Nephron progenitor cell (in vitro differentiated cells): ENCODE results near the gene DIRAS3.

Experiments used
- DNase-seq: peaks from one replicate; pipeline ENCODE4 v3.0.0; 2021
- H3K27ac Mint-ChIP-seq: 2 replicates; pipeline ENCODE4 v1.8.0; 2021; ENCODE audit warnings: mild to moderate bottlenecking, moderate library complexity, mixed read lengths
- H3K27me3 Mint-ChIP-seq: 2 replicates; pipeline ENCODE4 v1.8.0; 2021; ENCODE audit warnings: mild to moderate bottlenecking, low read depth, mixed read lengths; ENCODE audit not compliant: poor library complexity
- H3K36me3 Mint-ChIP-seq: 2 replicates; pipeline ENCODE4 v1.8.0; 2021; ENCODE audit warnings: low read depth, mixed read lengths
- H3K4me1 Mint-ChIP-seq: 2 replicates; pipeline ENCODE4 v1.8.0; 2021; ENCODE audit warnings: mixed read lengths
- H3K4me3 Mint-ChIP-seq: 2 replicates; pipeline ENCODE4 v1.8.0; 2021; ENCODE audit warnings: mild to moderate bottlenecking, moderate library complexity, mixed read lengths
- H3K9me3 Mint-ChIP-seq: 2 replicates; pipeline ENCODE4 v1.8.0; 2021; ENCODE audit warnings: mild to moderate bottlenecking, moderate library complexity, mixed read lengths
- CTCF ChIP-seq: fragments of 200-600 bp; sonication (generic); IDR thresholded peaks from 2 replicates; pipeline ENCODE4 v1.5.0; 2021; ENCODE audit warnings: antibody characterized with exemption

Gene DIRAS3

GRCh38 chr1:68043443-68044090, 6.9 kb downstream of the DIRAS3 start:
- no peak overlapping the region for H3K4me3 Mint-ChIP-seq
- peaks cover 14% of the 10 kb centered on the region for H3K36me3 Mint-ChIP-seq
- peaks cover 5% of the 10 kb centered on the region for H3K9me3 Mint-ChIP-seq
- no peak for TF ChIP-seq CTCF
- no peaks in the 10 kb centered on the region for H3K4me1 Mint-ChIP-seq
- peaks cover 4% of the 10 kb centered on the region for H3K27me3 Mint-ChIP-seq
- H3K27ac Mint-ChIP-seq = no peak overlapping the region
- DNase-seq = no peak

GRCh38 chr1:68036946-68037345, 13.5 kb downstream of the DIRAS3 start:
- Mint-ChIP-seq H3K27ac (no peak overlapping the region), H3K4me1 (no peaks in the 10 kb centered on the region), H3K36me3 (no peaks in the 10 kb centered on the region), H3K4me3 (no peak overlapping the region), H3K9me3 (peaks cover 18% of the 10 kb centered on the region), H3K27me3 (peaks cover 5% of the 10 kb centered on the region)
- DNase-seq = no peak
- TF ChIP-seq CTCF = no peak

- H3K4me1 Mint-ChIP-seq = no peaks in the 10 kb centered on the region
- TF ChIP-seq CTCF = no peak
- H3K9me3 Mint-ChIP-seq = no peaks in the 10 kb centered on the region
- H3K27ac Mint-ChIP-seq = no peak overlapping the region
- no peak for DNase-seq
- H3K36me3 Mint-ChIP-seq = no peaks in the 10 kb centered on the region
- H3K27me3 Mint-ChIP-seq = no peaks in the 10 kb centered on the region
- H3K4me3 Mint-ChIP-seq = no peak overlapping the region
Measured at GRCh38 chr1:68029444-68029843, 21.0 kb downstream of the DIRAS3 start.

- Mint-ChIP-seq H3K4me1 (no peaks in the 10 kb centered on the region), H3K9me3 (no peaks in the 10 kb centered on the region), H3K27ac (no peak overlapping the region), H3K27me3 (no peaks in the 10 kb centered on the region), H3K36me3 (no peaks in the 10 kb centered on the region), H3K4me3 (no peak overlapping the region)
- no peak for DNase-seq
- TF ChIP-seq CTCF = no peak
Measured at GRCh38 chr1:68028566-68028965, 21.9 kb downstream of the DIRAS3 start.

- Mint-ChIP-seq H3K4me1 (no peaks in the 10 kb centered on the region), H3K4me3 (no peak overlapping the region)
Measured at GRCh38 chr1:68024635-68025338, 25.6 kb downstream of the DIRAS3 start.

More at GRCh38 chr1:68024635-68025338, 25.6 kb downstream of the DIRAS3 start:
- H3K27ac Mint-ChIP-seq = no peak overlapping the region
- H3K9me3 Mint-ChIP-seq = no peaks in the 10 kb centered on the region
- H3K36me3 Mint-ChIP-seq = no peaks in the 10 kb centered on the region
- TF ChIP-seq CTCF = no peak
- no peak for DNase-seq
- H3K27me3 Mint-ChIP-seq = no peaks in the 10 kb centered on the region
